Cardiac atrium fibroblast (primary cell): ENCODE measurements around the gene SPIN2B. TPM values are rescaled to one million over a fixed set of nuclear protein-coding genes. Genes with fewer than 3 reads are reported as not detected.

Experiments
- total RNA-seq: library from RNA; depleted of rRNA; stranded (reverse); fragments of >200 nt; gene quantifications from 2 replicates; pipeline ENCODE4 v1.2.3, GENCODE V29; 2015

The SPIN2B gene
- total RNA-seq = 2.7 and 3.7 TPM in 2 replicates

DNA sequence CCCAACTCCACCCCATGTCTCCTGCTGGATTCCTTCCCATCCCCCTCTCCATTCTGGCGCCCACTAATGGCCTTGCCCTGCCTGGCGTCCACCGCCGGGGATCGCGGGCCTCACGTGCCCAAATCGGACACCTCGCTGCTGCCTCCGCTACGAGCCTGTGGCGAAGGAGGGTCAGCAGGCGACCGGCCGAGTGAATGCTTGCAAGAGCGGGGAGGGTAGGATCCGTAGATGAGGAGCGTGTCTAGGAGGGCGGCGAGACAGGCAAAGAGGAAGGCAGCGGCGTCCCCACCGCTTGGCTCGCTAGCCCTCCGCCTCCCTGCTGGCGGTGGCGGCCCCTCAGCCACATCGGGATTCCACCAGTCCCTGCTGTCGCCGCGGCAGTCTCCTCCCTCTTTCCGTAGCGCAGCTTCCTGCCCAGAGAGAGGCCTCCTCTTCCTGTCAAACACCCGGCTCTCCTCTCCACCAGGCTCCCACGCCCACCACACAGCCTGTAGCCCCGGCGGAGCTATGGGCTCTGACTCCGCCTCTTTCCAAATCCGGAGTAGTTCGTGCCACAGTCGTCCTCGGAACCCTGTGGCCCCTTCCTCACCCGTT is at the start of gene SPIN2B:
SPIN2B (minus strand) TSS at position 387 of the 594 bp plus-strand sequence.

DNA sequence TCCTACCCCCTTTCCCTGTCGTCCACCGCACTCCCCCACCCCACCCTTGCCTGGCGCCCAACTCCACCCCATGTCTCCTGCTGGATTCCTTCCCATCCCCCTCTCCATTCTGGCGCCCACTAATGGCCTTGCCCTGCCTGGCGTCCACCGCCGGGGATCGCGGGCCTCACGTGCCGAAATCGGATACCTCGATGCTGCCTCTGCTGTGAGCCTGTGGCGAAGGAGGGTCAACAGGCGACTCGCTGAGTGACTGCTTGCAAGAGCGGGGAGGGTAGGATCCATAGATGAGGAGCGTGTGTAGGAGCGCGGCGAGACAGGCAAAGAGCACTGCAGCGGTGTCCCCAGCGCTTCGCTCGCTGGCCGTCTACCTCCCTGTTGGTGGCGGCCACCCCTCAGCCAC is 15.7 kb upstream of the SPIN2B start, which contains the start of gene SPIN2A:
SPIN2A (minus strand) TSS at position 325 of the 400 bp plus-strand sequence. CDS start 800 bp downstream, outside the sequence.

Other genes starting within 250 kb of the SPIN2B start
- 4.2 and 5.2 TPM in 2 replicates for gene SPIN3, start 126.0 kb downstream of the SPIN2B start, total RNA-seq
- 0.18 TPM in 1 of 2 replicates, not detected in the other for gene SPIN2A, start 15.8 kb upstream of the SPIN2B start, total RNA-seq
- under 0.01 TPM in 1 of 2 replicates, not detected in the other for gene FAAH2, start 165.2 kb upstream of the SPIN2B start, total RNA-seq